SK-N-MC (cell line): Measurements from ENCODE around the gene TNFSF8.

Experiments used
- EZH2 ChIP-seq: fragments of 200-600 bp; sonication (generic); IDR thresholded peaks from one replicate; pipeline ENCODE4 v1.6.1; 2017; ENCODE audit warnings: antibody characterized with exemption
- FOXP2 ChIP-seq: optimal IDR thresholded peaks from 2 replicates; pipeline ENCODE3; 2011; ENCODE audit warnings: mild to moderate bottlenecking, moderate library complexity; ENCODE audit not compliant: insufficient read depth; ENCODE audit errors: extremely low read length, control extremely low read depth

DNA sequence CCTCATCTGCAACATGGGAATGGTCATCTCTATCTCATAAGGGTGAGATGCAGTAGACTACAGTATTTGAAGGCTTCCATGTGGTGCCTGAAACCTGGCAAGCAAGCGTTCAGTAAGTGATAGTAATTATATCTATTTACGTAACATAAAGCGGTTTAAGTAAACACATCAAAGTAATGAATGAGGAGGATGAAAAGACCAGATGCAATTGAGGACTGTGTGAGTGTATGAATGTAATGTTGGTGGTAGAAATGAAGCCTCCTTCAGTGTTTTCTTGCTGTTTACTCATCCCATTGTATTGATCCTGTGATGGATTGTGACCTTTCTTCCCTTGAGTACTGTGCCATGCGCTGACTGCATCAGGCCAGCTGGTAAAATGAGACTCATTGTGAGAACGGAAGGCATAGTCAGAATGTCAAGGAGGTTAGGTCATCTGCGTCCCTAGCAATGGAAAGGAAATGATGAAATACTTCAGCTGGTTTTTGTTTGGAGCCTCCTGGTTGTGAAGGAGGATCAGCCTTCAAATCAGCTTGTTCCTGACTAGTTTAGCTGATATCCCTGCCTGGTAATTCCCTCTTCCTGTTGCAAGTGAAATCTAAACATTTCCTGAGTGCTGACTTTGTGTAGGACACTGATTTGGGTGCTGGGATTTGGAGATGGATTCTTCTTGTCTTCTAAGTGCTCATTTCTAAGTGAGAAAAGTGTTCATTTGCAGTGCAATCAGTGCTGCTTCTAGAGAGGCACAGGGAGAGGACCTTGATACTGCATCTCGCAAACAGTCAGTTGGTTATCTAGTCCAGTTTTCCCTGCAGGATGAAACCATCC is 35.6 kb downstream of the TNFSF8 start:
- no peak for TF ChIP-seq EZH2
- TF ChIP-seq FOXP2, result no peak
